Tibial nerve (tissue), 3 donors: ENCODE measurements around the gene NKAIN2.

Source experiments
- EP300 ChIP-seq, 2 donors: sonication (generic); formaldehyde crosslinking; IDR thresholded peaks; one replicate each; pipeline ENCODE4 v1.6.1; 2017; ENCODE audit warnings: antibody characterized with exemption in 2 of 2, mild to moderate bottlenecking in 1 of 2
- POLR2A ChIP-seq, 2 donors: fragments of 450-650 bp; IDR thresholded peaks; one replicate each; pipeline ENCODE4 v1.6.1; 2017; ENCODE audit warnings: antibody characterized with exemption in 2 of 2, mild to moderate bottlenecking in 2 of 2, moderate library complexity in 2 of 2

DNA sequence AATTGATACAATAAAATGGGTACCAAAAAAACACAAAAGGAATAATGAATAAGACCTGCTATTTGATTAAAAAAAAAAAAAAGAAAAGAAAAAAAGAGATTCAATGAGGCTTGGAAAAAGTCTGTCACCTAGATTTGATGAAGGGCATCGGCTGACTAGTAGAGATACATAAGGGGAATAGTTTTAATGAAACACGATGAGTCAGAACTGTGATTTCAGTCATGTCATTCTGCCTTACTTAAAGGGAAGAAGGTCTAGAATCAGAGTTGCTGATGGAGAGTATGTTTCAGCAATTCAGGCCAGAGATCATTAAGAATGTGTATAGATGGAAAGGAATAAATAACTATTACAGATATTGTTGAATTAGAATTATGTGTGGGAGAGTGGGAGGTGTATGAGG, 592.7 kb downstream of the NKAIN2 start:
- TF ChIP-seq POLR2A (IDR thresholded peaks at IDR 0.05) (no peak), EP300 (IDR thresholded peaks at IDR 0.05) (no peak)
